Activated CD4-positive, alpha-beta T cell treated with anti-CD3 and anti-CD28 coated beads for 1 hour (primary cell): ENCODE data around the gene RALGAPA1.
"Not testable (repeated sequence)": the region's sequence is repeated elsewhere in the genome, so short reads cannot be mapped to it uniquely, and the experiment has no call there.

Source experiments
- DNase-seq: peaks from one replicate; pipeline ENCODE4 v3.0.0-alpha.2; 2020

RALGAPA1 gene

GRCh38 chr14:35821564-35822411 lies 12.7 kb upstream of the RALGAPA1 start:
- DNase-seq, result no peak

DNA sequence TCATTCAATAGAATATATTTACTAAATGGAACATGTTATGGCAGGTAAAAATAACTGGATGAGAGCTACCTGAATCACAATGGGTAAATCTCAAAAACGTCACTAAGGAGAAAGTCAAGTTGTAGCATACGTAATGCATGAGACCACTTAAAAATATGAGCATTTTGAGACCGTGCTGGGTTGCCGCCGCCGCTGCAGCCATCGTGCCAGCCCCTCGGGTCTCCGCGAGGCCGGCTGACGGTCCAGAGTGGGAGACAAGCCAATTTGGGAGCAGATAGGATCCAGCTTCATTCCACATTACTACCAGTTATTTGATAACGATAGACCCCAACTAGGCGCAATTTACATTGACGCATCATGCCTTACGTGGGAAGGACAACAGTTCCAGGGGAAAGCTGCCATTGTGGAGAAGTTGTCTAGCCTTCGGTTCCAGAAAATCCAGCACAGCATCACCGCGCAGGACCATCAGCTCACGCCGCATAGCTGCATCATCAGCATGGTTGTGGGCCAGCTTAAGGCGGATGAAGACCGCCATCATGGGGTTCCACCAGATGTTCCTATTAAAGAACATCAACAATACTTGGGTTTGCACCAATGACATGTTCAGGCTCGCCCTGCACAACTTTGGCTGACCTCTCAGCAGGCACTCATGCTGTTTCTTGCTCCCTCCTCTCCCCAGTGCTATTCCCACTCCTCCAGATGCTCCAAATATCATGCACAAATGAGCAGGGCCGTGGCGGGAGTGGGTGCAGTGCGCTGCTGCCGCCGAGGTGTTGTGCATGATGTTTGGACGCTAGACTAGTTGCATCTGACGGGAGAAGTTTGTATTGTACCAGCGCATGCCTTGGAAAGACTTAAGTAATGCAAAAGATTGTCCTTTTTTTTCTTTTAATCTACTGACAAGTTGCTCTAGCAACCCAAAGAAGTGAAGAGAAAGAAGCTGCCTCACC lies 10.8 kb upstream of the RALGAPA1 start:
- DNase-seq, result no peak

- no peak for DNase-seq
Observed at GRCh38 chr14:35818346-35819115, 9.4 kb upstream of the RALGAPA1 start.

- peak; percentile 56 for DNase-seq
Observed at GRCh38 chr14:35814371-35815005, 5.4 kb upstream of the RALGAPA1 start.

GRCh38 chr14:35810963-35811362 lies 1.9 kb upstream of the RALGAPA1 start:
- DNase-seq, result no peak

DNA sequence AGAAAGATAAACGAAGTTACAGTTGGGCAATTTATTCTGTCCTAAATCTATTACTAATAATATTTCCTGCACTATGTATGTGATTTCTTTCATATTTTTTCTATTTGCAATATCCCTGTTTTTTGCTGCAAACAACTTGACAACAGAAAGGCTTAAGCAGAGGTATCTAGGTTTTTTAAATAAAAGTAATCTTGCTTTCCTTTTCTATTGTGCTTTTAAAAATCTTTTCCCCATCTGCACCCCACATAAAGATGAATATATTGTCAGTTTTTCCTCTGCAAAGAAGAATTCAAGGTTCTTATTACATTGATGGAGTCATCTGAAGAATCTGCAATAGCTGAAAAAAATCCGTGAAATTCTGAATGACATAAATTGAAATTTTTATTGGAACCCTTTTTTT lies 502 bp upstream of the RALGAPA1 start:
- DNase-seq, result no peak

DNA sequence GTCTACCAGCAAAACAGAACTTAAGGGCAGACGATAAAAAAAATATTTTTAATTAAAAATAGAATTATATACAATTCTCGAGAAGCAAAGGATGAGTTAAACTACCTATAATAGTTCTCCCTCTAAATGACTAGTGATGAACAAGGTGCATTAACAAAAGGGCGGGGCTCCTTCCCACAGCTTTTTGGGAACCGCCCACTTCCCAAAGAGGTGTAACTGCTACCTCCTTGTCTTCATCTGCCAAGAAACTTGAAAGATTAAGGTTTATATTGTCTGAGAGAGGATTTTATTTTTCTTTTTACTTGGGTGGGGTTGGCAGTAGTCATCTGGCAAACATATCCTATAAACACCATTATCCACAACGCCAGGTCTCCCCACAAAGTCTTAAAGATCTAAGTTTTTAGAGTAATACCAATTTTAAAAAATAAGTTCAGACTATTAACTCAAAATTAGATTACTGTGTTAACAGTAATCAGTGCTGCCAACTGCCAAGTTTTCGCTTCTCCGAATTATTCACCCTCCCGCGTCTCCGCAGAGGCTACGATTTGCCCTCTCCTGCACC lies 938 bp downstream of the RALGAPA1 start:
- no peak for DNase-seq

DNA sequence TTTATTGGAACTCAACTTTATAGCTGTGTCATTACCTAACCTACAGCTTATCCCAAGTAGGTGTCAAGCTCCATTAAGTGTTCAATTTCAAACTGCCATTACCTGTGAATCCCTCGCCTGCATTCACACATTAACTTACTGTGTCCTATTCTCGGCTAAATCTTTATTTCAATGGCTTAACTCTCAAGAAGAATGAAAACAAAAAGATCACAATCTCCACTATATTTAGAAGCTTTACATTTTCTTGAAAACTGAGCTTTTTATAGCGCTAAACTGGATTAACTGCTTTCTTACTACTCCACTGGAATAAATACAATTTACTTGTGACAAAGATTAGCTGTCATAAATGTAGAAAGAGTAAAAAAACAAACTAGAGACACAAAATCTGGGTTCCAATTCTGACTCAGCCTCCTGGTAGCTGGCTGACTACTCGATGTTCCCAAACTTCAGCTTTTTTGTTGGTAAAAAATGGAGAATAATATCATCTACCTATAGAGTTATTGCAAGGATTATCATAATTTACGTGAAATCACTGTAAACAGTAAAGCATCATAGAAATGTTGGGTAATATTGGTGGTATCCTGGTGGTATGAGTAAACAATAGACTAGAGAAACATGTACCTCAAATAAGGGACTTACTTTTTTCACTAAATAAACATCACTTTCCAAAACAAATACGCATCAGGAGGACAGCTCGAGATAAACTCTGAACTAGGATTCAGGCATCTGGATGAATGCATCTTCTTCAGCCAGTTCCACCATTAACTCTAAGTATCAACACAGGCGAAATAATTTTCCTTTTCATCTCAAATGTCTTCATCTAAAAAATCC lies 1.7 kb downstream of the RALGAPA1 start:
- DNase-seq, result no peak

GRCh38 chr14:35806006-35806907 lies 2.8 kb downstream of the RALGAPA1 start:
- no peak for DNase-seq

GRCh38 chr14:35797796-35798195 lies 11.3 kb downstream of the RALGAPA1 start:
- DNase-seq, result no peak

DNA sequence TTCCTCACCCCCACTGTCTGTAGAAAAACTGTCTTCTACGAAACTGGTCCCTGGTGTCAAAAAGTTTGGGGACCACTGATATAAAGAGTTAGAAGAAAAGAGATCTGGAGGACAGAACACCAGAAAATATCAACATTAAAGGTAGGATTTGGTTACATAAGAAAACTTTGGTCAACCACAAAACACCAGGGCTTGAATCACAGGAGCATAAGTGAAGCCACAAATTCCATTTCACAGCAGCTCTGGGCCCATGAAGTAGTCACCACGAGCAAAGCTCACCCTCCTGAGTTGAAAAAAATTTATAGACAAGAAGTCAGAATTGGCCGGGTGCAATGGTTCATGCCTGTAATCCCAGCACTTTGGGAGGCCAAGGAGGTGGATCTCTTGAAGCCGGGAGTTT lies 19.4 kb downstream of the RALGAPA1 start:
- DNase-seq, result no peak

GRCh38 chr14:35786856-35787255 lies 22.2 kb downstream of the RALGAPA1 start:
- no peak for DNase-seq

GRCh38 chr14:35783699-35784098 lies 25.4 kb downstream of the RALGAPA1 start:
- DNase-seq, result no peak

GRCh38 chr14:35779368-35779767 lies 29.7 kb downstream of the RALGAPA1 start:
- no peak for DNase-seq

- not testable (repeated sequence) for DNase-seq
Observed at GRCh38 chr14:35777550-35777949, 31.5 kb downstream of the RALGAPA1 start.

- DNase-seq, result no peak
Observed at GRCh38 chr14:35776823-35777222, 32.3 kb downstream of the RALGAPA1 start.

GRCh38 chr14:35776085-35776484 lies 33.0 kb downstream of the RALGAPA1 start:
- not testable (repeated sequence) for DNase-seq

- no peak for DNase-seq
Observed at GRCh38 chr14:35766700-35767082, 42.4 kb downstream of the RALGAPA1 start.

GRCh38 chr14:35766036-35766699 lies 42.9 kb downstream of the RALGAPA1 start:
- DNase-seq, result no peak

DNA sequence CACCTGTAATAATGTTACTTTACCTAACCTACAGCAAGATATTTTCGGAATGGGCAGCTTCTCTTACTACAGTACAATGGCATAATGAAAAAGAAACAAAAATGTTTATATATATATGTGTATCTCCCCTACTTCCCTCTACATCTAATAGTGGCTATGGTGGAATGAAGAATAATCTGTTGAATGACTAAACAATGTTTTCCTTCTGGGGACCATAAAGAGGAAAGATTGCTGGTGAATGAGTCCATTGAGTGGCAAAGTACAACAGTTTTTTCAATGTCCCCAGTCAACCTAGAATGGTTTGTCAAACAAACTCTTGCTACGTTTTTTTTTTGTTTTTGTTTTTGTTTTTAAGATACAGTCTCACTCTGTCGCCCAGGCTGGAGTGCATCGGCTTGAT lies 47.2 kb downstream of the RALGAPA1 start:
- no peak for DNase-seq
